ENCODE data around the gene LAMA2.

Gene LAMA2

GRCh38 chr6:128882991-128883611, at the start of gene LAMA2:
Gene LAMA2 (plus strand): TSS chr6:128883138. CDS start chr6:128883246, 108 bp downstream.
- H3K9me3 Mint-ChIP-seq = no peaks in the 10 kb centered on the region
- DNase-seq (ENCODE audit: low spot score in 2 of 2) (no peak), ATAC-seq (peak; percentile 63)
- no peaks in the 10 kb centered on the region for H3K36me3 Mint-ChIP-seq
- peak within 1 kb of the TSS; percentile 45 for H3K4me3 Mint-ChIP-seq
- H3K27ac Mint-ChIP-seq = no peak within 1 kb of the TSS
- peaks cover 15% of the 10 kb centered on the region for H3K4me1 Mint-ChIP-seq

- H3K4me1 Mint-ChIP-seq = no peaks in the 10 kb centered on the region
- no peak overlapping the region for H3K27ac Mint-ChIP-seq
- no peak overlapping the region for H3K4me3 Mint-ChIP-seq
- no peaks in the 10 kb centered on the region for H3K36me3 Mint-ChIP-seq
- ATAC-seq (no peak), DNase-seq (ENCODE audit: low spot score in 2 of 2) (no peak)
- H3K9me3 Mint-ChIP-seq = no peaks in the 10 kb centered on the region
Observed at GRCh38 chr6:128836761-128837160, 46.2 kb upstream of the LAMA2 start.

- ATAC-seq (no peak), DNase-seq (ENCODE audit: low spot score in 2 of 2) (no peak)
- Mint-ChIP-seq H3K9me3 (no peaks in the 10 kb centered on the region), H3K4me1 (no peaks in the 10 kb centered on the region), H3K27ac (no peak overlapping the region), H3K36me3 (no peaks in the 10 kb centered on the region), H3K4me3 (no peak overlapping the region)
Observed at GRCh38 chr6:128841518-128841917, 41.4 kb upstream of the LAMA2 start.

- Mint-ChIP-seq H3K4me1 (no peaks in the 10 kb centered on the region), H3K9me3 (no peaks in the 10 kb centered on the region), H3K27ac (no peak overlapping the region), H3K36me3 (no peaks in the 10 kb centered on the region), H3K4me3 (no peak overlapping the region)
- no peak for DNase-seq (ENCODE audit: low spot score in 2 of 2)
- ATAC-seq = no peak
Observed at GRCh38 chr6:128844598-128844997, 38.3 kb upstream of the LAMA2 start.

GRCh38 chr6:128847431-128848210, 35.3 kb upstream of the LAMA2 start:
- H3K27ac Mint-ChIP-seq = no peak overlapping the region
- DNase-seq (ENCODE audit: low spot score in 2 of 2) = no peak
- no peaks in the 10 kb centered on the region for H3K9me3 Mint-ChIP-seq
- no peaks in the 10 kb centered on the region for H3K4me1 Mint-ChIP-seq
- H3K36me3 Mint-ChIP-seq = no peaks in the 10 kb centered on the region
- peak; percentile 16 for ATAC-seq
- no peak overlapping the region for H3K4me3 Mint-ChIP-seq

GRCh38 chr6:128848212-128848935, 34.6 kb upstream of the LAMA2 start:
- no peaks in the 10 kb centered on the region for H3K4me1 Mint-ChIP-seq
- H3K4me3 Mint-ChIP-seq = no peak overlapping the region
- no peaks in the 10 kb centered on the region for H3K36me3 Mint-ChIP-seq
- no peaks in the 10 kb centered on the region for H3K9me3 Mint-ChIP-seq
- no peak overlapping the region for H3K27ac Mint-ChIP-seq
- DNase-seq (ENCODE audit: low spot score in 2 of 2) (no peak), ATAC-seq (no peak)

- Mint-ChIP-seq H3K27ac (no peak overlapping the region), H3K4me3 (no peak overlapping the region), H3K36me3 (no peaks in the 10 kb centered on the region), H3K9me3 (peaks cover 2% of the 10 kb centered on the region), H3K4me1 (no peaks in the 10 kb centered on the region)
- no peak for DNase-seq (ENCODE audit: low spot score in 2 of 2)
- ATAC-seq = no peak
Observed at GRCh38 chr6:128855581-128856085, 27.3 kb upstream of the LAMA2 start.

DNA sequence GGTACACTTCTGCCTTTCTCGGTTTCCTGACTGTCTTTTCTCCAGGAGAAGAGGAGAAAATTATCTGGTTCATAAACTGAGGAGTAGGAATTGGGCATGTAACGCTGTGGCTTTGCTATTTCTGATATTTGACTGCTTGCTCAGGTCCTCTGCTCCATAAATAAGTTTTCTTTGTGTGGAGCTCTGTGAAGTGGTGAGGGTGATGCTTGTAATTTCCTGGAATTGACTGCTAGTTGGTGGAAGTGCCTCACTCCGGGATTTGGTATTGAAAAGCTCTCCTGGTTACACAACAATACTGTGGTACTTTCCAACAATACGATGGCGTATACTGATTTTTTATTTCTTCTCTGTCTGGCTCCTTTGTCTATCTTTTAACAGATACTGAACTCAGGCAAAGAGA, 25.1 kb upstream of the LAMA2 start:
- no peak for DNase-seq (ENCODE audit: low spot score in 2 of 2)
- H3K9me3 Mint-ChIP-seq = peaks cover 9% of the 10 kb centered on the region
- H3K36me3 Mint-ChIP-seq = no peaks in the 10 kb centered on the region
- no peak for ATAC-seq
- no peaks in the 10 kb centered on the region for H3K4me1 Mint-ChIP-seq
- no peak overlapping the region for H3K4me3 Mint-ChIP-seq
- no peak overlapping the region for H3K27ac Mint-ChIP-seq

GRCh38 chr6:128860782-128861181, 22.2 kb upstream of the LAMA2 start:
- Mint-ChIP-seq H3K27ac (no peak overlapping the region), H3K4me1 (no peaks in the 10 kb centered on the region), H3K9me3 (peaks cover 9% of the 10 kb centered on the region), H3K36me3 (no peaks in the 10 kb centered on the region), H3K4me3 (no peak overlapping the region)
- no peak for DNase-seq (ENCODE audit: low spot score in 2 of 2)
- ATAC-seq = no peak

DNA sequence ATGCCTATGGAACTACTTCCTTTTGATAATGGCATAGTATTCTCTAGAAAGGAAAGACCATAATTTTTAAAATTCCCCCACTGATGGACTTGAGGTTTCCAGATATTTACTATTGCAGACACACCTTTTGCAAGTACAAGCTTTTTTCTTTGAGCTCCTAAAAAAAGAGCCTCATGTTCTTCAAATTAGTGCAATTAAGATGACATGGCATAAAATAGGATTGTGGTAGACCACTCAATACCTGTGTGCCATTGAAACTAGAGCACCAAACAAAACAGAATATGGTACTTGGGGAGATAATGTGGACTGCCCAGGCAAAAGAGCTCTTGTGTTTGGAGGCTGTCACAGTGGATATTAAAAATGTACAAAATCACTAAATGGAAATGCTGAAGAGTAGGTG, 19.0 kb upstream of the LAMA2 start:
- no peaks in the 10 kb centered on the region for H3K36me3 Mint-ChIP-seq
- no peak overlapping the region for H3K4me3 Mint-ChIP-seq
- peaks cover 9% of the 10 kb centered on the region for H3K9me3 Mint-ChIP-seq

DNA sequence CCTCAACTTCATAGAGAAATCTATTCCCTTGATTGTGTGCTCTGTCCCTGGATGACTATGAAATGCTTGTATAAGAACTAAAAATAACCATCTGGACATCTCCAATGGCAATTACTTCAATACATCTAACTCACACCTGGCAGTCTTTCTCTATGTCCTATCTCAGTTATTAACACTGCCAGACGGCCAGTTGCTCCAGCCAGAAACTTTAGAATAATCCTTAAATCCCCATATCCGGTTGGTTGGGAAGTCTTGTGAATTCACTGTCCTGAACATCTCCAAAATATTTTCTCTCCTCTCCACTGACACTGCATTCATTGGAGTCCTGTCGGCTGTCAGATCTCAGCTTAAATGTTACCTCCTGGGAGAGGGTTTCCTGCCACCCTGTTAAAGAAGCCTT, 12.2 kb upstream of the LAMA2 start:
- no peak for ATAC-seq

More for the DNA sequence above, 19.0 kb upstream of the LAMA2 start:
- DNase-seq (ENCODE audit: low spot score in 2 of 2) (no peak), ATAC-seq (no peak)
- H3K4me1 Mint-ChIP-seq = no peaks in the 10 kb centered on the region
- H3K27ac Mint-ChIP-seq = no peak overlapping the region

GRCh38 chr6:128874863-128875262, 8.1 kb upstream of the LAMA2 start:
- H3K36me3 Mint-ChIP-seq = no peaks in the 10 kb centered on the region
- no peak overlapping the region for H3K4me3 Mint-ChIP-seq
- ATAC-seq = no peak
- no peaks in the 10 kb centered on the region for H3K9me3 Mint-ChIP-seq
- no peak overlapping the region for H3K27ac Mint-ChIP-seq
- DNase-seq (ENCODE audit: low spot score in 2 of 2) = no peak
- H3K4me1 Mint-ChIP-seq = no peaks in the 10 kb centered on the region

More for the DNA sequence above, 12.2 kb upstream of the LAMA2 start:
- H3K27ac Mint-ChIP-seq = no peak overlapping the region
- no peak overlapping the region for H3K4me3 Mint-ChIP-seq
- no peaks in the 10 kb centered on the region for H3K9me3 Mint-ChIP-seq
- no peaks in the 10 kb centered on the region for H3K4me1 Mint-ChIP-seq
- no peak for DNase-seq (ENCODE audit: low spot score in 2 of 2)
- H3K36me3 Mint-ChIP-seq = no peaks in the 10 kb centered on the region

- H3K4me3 Mint-ChIP-seq = peak overlapping the region; percentile 45
- peaks cover 15% of the 10 kb centered on the region for H3K4me1 Mint-ChIP-seq
- H3K27ac Mint-ChIP-seq = no peak overlapping the region
- no peaks in the 10 kb centered on the region for H3K9me3 Mint-ChIP-seq
- H3K36me3 Mint-ChIP-seq = no peaks in the 10 kb centered on the region
- DNase-seq (ENCODE audit: low spot score in 2 of 2) (no peak), ATAC-seq (peak; percentile 53)
Observed at GRCh38 chr6:128882560-128882959, 378 bp upstream of the LAMA2 start.

DNA sequence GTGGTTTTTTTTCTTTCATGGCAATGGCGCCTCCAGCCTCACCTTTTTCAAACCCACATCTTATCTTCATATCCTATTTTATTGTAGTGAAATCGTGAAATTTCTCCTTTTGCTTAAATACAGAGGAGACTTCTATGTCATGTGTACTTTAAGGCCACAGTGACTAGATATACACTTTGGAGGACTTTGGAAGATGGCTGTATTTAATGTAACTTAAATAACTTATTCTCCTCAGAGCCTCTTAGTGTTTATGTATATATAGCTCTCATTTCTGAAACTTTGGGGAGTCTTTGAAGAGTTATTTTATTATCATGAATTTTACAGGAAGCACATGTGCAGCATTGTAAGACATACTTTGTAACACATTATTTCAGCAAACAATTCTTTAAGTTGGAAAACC, 968 bp downstream of the LAMA2 start:
- peaks cover 15% of the 10 kb centered on the region for H3K4me1 Mint-ChIP-seq
- H3K9me3 Mint-ChIP-seq = no peaks in the 10 kb centered on the region
- no peak overlapping the region for H3K4me3 Mint-ChIP-seq
- DNase-seq (ENCODE audit: low spot score in 2 of 2) (no peak), ATAC-seq (no peak)
- H3K36me3 Mint-ChIP-seq = no peaks in the 10 kb centered on the region
- H3K27ac Mint-ChIP-seq = no peak overlapping the region

GRCh38 chr6:128885381-128885780, 2.4 kb downstream of the LAMA2 start:
- Mint-ChIP-seq H3K27ac (no peak overlapping the region), H3K9me3 (no peaks in the 10 kb centered on the region), H3K4me1 (peaks cover 15% of the 10 kb centered on the region), H3K36me3 (no peaks in the 10 kb centered on the region), H3K4me3 (no peak overlapping the region)
- ATAC-seq = no peak
- no peak for DNase-seq (ENCODE audit: low spot score in 2 of 2)

All from stimulated activated effector memory CD8-positive, alpha-beta T cell treated with anti-CD3 and anti-CD28 coated beads, Interleukin-12 subunit alpha, Interleukin-12 subunit beta, amount 100 ng/mL, for 72 hours (primary cell).